CD4-positive, alpha-beta T cell treated with Interleukin-15 for 1 hour (primary cell): ENCODE results near the gene RDH16.

ENCODE experiments used
- DNase-seq: peaks from one replicate; pipeline ENCODE4 v3.0.0-alpha.2; 2020

Gene RDH16

GRCh38 chr12:56957229-56958052 lies at the start of gene RDH16:
Gene RDH16 (minus strand): TSS chr12:56957608. CDS start chr12:56957462, 146 bp downstream.
- DNase-seq, result no peak

GRCh38 chr12:57006809-57007475 lies 49.5 kb upstream of the RDH16 start:
- no peak for DNase-seq

- peak; percentile 68 for DNase-seq
These were observed 48.8 kb upstream of the RDH16 start, which contains the start of gene ZBTB39 for GRCh38 chr12:57005980-57006808. Gene ZBTB39 (minus strand): TSS chr12:57006546. CDS start chr12:57004917, 1,629 bp downstream.

- no peak for DNase-seq
These were observed 47.2 kb upstream of the RDH16 start for GRCh38 chr12:57004651-57005050.

GRCh38 chr12:57003395-57003794 lies 46.0 kb upstream of the RDH16 start:
- no peak for DNase-seq

GRCh38 chr12:57001448-57001906 lies 44.1 kb upstream of the RDH16 start:
- peak; percentile 62 for DNase-seq

- no peak for DNase-seq
These were observed 43.0 kb upstream of the RDH16 start for GRCh38 chr12:57000393-57000792.

GRCh38 chr12:56999456-56999855 lies 42.0 kb upstream of the RDH16 start:
- DNase-seq, result no peak

GRCh38 chr12:56998981-56999380 lies 41.6 kb upstream of the RDH16 start:
- no peak for DNase-seq

- no peak for DNase-seq
These were observed 40.9 kb upstream of the RDH16 start for GRCh38 chr12:56998316-56998715.

- DNase-seq, result no peak
These were observed 39.6 kb upstream of the RDH16 start for GRCh38 chr12:56996793-56997545.

- DNase-seq, result no peak
These were observed 38.6 kb upstream of the RDH16 start for GRCh38 chr12:56995930-56996496.

- DNase-seq, result no peak
These were observed 38.0 kb upstream of the RDH16 start for GRCh38 chr12:56995201-56995929.

- DNase-seq, result no peak
These were observed 36.9 kb upstream of the RDH16 start for GRCh38 chr12:56994231-56994746.

GRCh38 chr12:56993346-56993745 lies 35.9 kb upstream of the RDH16 start:
- DNase-seq, result no peak

GRCh38 chr12:56991319-56992246 lies 34.2 kb upstream of the RDH16 start:
- DNase-seq, result no peak

GRCh38 chr12:56990648-56991318 lies 33.4 kb upstream of the RDH16 start:
- no peak for DNase-seq

- DNase-seq, result no peak
These were observed 32.6 kb upstream of the RDH16 start for GRCh38 chr12:56989861-56990610.
